Measurements from ENCODE around the gene CFAP70.
"Not testable (repeated sequence)": the region's sequence is repeated elsewhere in the genome, so short reads cannot be mapped to it uniquely, and the experiment has no call there.

The CFAP70 gene
- total RNA-seq: 4.6 to 6.1 reads per million in 2 donors

DNA sequence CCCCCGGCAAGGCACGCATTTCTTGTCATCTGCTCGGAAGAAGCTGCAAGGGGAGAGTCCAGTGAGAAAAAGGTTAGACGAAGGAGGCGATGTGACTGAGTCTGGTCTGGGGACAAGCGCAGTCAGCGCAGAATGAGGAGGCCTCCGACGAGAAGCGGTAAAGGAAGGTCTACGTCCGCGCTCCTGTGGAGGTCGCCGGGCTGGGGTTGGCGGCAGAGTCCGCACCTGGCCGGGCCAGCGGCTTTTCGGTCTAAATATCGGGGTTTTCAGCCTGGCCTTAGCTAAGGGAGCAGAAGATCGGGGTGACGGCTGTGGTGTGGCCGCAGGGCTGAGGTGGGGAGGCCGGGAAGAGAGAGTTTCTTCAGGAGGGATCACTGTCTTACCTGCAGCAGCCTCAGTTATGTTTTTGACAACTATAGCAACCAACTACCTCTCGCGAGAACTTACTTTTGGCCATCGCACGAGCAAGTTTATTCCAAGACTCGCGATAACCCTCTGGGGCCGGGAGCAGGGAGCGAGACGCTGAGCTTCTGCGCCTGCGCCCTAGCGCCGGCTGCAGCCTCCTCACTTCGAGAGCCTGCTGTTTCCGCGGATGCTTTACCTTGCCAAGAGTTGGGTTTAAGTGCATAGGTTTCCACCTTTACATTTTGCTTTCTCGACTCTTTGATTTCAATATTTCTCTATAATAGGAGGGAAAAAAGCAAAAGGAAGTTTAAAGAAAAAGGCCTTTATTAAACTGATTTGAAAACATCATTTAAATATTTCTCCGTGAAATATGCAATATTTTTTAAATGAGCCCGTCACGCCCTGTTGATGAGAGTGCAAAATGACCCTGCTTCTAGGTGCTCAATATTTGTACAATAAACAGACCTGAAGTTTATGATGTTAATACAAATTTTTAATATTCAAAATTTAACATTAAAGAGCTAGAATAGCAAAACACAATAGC is at the start of gene CFAP70:
Gene CFAP70, minus strand, starts transcription at position 534 of the 949 bp plus-strand sequence. CDS start 4,068 bp downstream, outside the sequence.
- peak; percentile 83 for DNase-seq

DNA sequence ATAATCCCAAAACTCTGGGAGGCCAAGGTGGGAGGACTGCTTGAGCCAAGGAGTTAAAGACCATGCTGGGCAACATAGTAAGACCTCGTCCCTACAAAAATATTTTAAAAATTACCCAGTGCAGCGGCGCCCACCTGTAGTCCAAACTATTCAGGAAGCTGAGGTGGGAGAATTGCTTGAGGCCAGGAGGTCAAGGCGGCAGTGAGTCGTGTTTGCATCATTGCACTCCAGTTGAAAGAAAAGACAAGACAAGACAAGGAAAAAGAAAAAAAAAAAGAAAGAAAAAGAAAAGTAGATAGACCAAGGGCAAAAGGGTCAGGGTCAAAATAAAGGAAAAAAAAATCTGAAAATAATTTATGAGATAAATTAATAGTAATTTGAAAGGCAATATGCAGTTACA is 49.4 kb upstream of the CFAP70 start:
- DNase-seq: no peak

- DNase-seq: no peak
Measured at GRCh38 chr10:73407495-73407894, 48.8 kb upstream of the CFAP70 start.

DNA sequence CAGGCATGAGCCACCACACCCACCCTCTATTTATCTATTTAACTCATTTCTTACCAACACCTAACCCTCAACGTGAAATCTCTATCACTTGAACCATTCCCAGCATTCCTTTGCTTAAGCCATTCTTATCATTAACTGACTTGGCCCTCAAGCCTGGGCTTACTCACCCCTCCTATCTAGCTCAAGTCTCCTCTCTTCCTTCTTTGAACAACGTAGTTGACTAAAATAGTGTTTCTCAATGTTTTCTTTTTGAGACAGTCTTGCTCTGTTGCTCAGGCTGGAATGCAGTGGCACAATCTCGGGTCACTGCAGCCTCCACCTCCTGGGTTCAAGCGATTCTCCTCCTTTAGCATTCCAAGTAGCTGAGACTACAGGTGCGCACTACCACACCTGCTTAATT is 48.2 kb upstream of the CFAP70 start:
- no peak for DNase-seq

- DNase-seq: no peak
Measured at GRCh38 chr10:73405556-73405955, 46.9 kb upstream of the CFAP70 start.

- no peak for DNase-seq
Measured at GRCh38 chr10:73404690-73405089, 46.0 kb upstream of the CFAP70 start.

- DNase-seq: no peak
Measured at GRCh38 chr10:73401636-73402035, 43.0 kb upstream of the CFAP70 start.

DNA sequence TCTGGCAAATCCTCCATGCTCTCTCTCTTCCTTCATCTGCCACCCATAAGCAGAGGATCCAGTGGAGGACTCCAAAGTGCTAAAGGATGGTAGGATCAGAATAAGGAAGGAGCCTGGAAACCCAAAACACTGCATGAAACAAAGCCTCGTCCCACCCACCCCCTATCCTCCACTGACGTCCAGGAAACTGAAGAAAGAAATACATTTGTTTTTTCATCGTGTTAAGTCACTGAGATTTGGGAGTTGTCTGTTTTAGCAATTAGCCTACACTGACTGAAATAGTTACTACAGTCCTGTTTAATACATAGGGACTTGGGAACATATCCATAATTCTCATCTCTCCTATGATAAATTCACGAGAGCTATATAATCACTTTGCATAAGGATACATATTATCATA is 40.4 kb upstream of the CFAP70 start:
- DNase-seq: no peak

DNA sequence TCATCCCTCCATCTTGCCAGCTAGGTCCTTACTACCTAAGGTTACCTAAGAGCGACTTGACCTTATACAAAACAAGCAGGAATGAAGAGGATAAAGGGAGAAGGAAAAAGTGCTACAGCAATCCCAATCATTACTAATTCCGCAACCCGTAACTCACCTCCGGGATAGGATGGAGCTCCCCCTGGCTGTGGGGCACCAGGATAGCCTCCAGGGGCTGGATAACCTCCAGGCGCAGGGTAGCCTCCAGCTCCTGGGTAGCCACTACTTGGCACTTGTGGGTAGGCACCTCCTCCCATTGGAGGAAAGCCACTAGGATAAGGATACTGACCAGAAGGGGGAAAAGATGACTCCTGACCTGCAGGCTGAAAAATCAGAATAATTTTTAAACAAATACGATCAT is 39.4 kb upstream of the CFAP70 start:
- DNase-seq: no peak

- not testable (repeated sequence) for DNase-seq
Measured at GRCh38 chr10:73394325-73394724, 35.7 kb upstream of the CFAP70 start.

GRCh38 chr10:73388228-73388627 is 29.6 kb upstream of the CFAP70 start:
- DNase-seq: no peak

DNA sequence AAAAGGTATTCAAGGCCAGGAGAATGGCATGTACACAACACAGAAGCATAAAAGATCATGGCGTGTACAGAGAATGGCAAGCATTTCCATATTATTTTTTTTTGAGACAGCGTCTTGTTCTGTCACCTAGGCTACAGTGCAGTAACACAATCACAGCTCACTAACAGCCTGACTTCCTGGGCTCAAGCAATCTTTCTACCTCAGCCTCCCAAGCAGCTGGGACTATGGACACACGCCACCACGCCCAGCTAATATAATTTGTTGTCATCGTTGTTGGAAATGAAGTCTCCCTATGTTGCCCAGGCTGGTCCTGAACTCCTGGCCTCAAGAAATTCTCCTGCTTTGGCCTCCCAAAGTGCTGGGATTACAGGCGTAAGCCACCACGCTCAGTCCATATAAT is 27.9 kb upstream of the CFAP70 start:
- DNase-seq: no peak

DNA sequence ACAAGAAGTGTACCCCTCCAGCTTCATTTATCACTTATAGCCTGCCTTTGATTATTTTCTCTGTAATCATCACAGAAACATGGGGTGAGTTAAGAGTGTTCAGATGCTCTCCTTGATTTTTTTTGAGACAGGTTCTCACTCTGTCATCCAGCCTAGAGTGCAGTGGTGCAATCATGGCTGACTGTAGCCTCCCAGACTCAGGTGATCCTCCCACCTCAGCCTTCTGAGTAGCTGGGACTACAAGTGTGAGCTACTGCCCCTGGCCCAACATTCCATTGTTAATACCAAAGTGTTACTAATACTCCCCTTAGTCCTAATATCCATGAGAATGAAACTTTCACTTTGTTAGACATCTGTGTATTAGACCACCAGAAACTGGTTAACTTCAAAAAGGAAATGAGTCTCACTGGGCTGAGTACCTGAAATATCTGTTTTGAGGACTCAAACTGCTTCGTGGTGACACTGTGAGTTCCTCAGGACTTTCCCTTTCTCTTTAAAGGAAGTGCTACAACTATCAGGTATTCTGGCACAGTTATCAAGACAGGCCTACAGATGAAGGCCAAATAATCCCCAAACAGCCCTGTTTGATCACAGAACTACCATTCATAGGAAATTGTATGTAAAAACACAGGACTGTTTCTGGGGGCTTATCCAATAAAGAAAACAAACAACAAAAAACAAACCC is 20.5 kb upstream of the CFAP70 start:
- DNase-seq: no peak

- DNase-seq: no peak
Measured at GRCh38 chr10:73376679-73377078, 18.0 kb upstream of the CFAP70 start.

DNA sequence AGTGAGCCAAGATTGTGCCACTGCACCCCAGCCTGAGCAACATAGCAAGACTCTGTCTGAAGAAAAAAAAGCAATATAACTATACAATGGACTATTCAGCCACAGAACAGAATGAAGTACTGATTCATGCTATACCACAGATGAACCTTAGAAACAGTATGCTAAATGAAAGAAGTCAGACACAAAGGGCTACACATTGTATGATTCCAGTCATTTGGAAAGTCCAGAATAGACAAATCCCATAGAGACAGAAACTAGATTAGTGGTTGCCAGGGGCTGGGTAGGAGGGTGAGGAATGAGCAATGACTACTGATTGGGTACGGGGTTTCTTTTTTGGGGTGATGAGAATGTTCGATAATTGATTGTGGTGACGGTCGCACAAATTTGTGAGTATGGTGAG is 9.6 kb upstream of the CFAP70 start:
- DNase-seq: no peak

DNA sequence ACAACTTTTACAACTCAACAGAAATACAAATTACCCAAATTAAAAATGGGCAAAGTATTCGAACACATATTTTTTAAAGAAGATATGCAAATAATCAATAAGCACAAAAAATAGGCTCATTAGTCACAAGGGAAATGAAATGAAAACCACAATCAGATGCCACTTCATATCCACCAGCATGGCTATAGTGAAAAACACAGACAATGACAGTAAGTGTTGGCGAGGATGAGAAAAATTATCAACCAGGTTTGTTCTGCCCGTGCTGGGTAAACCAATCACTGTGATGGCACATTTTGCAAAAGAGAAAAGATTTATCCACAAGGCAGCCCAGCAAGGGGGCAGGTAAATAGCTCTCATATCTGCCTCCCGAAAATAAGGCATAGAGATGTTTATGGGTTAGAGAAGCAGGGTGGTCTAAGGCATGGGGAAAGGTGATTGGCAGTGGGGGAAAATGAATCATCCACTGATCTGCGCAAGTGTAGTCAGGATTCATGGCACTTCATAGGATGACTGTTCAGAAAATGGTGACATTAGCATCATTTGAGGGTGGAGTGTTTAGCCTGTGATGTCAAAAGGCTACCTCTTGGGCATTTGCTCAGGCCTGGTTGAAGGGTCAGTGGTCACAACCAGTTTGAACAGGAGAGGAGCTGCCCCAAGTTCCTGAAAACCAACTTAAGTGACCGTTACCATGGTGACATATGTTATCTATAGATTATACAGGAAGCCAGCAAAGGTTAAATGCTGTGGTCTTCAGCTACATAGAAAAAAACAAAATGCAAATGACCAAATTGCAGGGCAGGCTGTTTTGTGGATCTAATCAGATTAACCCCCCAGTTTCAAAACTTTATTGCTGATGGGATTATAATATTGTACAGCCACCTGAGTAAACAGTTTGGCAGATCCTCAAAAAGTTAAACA is 8.0 kb upstream of the CFAP70 start:
- DNase-seq: no peak

DNA sequence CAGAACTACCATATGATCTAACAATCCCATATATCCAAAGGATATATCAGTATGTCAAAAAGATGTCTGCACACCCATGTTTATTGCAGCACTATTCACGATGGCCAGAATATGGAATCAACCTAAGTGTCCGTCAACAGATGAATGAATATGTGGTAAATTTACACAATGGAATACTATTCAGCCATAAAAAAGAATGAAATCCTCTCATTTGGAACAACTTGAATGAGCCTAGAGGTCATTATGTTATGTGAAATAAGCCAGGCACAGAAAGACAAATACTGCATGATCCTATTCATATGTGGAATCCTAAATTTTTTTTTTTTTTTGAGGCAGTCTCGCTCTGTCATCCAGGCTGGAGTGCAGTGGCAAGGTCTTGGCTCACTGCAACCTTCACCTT is 6.3 kb upstream of the CFAP70 start:
- no peak for DNase-seq

- no peak for DNase-seq
Measured at GRCh38 chr10:73359492-73359891, 828 bp upstream of the CFAP70 start.

DNA sequence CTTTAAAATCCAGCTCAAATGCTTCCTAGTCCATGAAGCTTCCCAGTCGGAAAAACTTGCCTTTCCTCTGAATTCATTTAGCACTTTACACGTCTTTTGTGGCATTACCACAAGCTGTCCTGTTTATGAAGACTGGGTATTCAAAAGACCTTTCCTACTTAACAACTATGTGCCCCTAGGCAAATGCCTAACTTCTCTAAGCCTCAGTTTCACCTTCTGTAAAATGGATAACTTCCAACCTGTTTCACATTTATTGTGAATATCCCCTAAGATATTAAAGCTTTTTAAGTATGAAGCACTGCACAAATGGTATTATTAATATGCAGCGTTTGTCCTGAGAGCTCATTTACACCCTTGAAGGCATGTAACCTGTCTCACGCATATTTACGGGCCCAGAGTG is 843 bp downstream of the CFAP70 start:
- DNase-seq: no peak

GRCh38 chr10:73357166-73357565 is 1.5 kb downstream of the CFAP70 start:
- no peak for DNase-seq

DNA sequence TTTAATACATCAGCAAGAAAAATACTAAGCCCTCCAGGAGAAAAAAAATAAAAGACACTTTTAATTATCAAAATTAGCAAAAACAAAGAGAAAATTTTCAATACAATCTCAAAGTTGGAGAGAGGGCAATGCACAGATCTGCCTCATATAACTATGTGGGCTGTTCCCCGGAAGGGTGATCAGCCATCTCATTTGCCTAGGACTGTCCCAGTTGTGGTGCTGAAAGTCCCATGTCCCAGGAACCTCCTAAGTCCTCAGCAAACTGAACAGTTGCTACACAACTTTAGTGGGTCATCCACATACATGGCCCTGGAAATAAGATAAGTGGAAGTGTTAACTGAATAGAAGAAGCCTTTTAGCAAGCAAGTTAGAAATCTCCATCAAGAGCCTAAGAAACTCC is 14.4 kb downstream of the CFAP70 start:
- no peak for DNase-seq

- DNase-seq: no peak
Measured at GRCh38 chr10:73340121-73340520, 18.5 kb downstream of the CFAP70 start.

GRCh38 chr10:73339436-73339835 is 19.2 kb downstream of the CFAP70 start:
- no peak for DNase-seq
